Caco-2 (cell line): Measurements from ENCODE around the gene SPATA16. TPM values are rescaled to one million over a fixed set of nuclear protein-coding genes. Genes with fewer than 3 reads are reported as not detected.
"Not testable (repeated sequence)": the region's sequence is repeated elsewhere in the genome, so short reads cannot be mapped to it uniquely, and the experiment has no call there.

ENCODE experiments used
- Bru-seq: library from RNA; stranded (reverse); fragments of 400-500 nt; gene quantifications from one replicate; lab custom pipeline; 2021; lab: Mats Ljungman, UMichigan
- BruChase-seq, 2 experiments: library from RNA; stranded (reverse); fragments of 400-500 nt; gene quantifications; one replicate each; lab custom pipeline; 2021; lab: Mats Ljungman, UMichigan
- BruUV-seq: library from RNA; stranded (reverse); fragments of 400-500 nt; replicated peaks from 2 replicates; lab custom pipeline; 2021; lab: Mats Ljungman, UMichigan
- CTCF ChIA-PET: fragments of 300-600 bp; sonication (Branson Sonifier 250); formaldehyde crosslinking; loops from one replicate; lab custom pipeline; 2022; ENCODE audit warnings: antibody characterized with exemption; lab: Charles Lee
- POLR2A ChIA-PET: fragments of 300-600 bp; sonication (Branson Sonifier 250); formaldehyde crosslinking; loops from one replicate; lab custom pipeline; 2022; ENCODE audit warnings: antibody characterized with exemption; lab: Charles Lee
- DNase-seq, 2 experiments: peaks; one replicate each; pipeline versions ENCODE4 v3.0.0 to v3.0.0-alpha.2; 2020 to 2022
- H3K27me3 ChIP-seq: replicated peaks from 2 replicates; pipeline ENCODE4 v1.6.0; 2011; ENCODE audit warnings: low read length; ENCODE audit not compliant: control insufficient read depth, insufficient read depth
- H3K36me3 ChIP-seq: 2 replicates; pipeline ENCODE4 v1.5.1; 2011; ENCODE audit warnings: low read length; ENCODE audit not compliant: control insufficient read depth, insufficient read depth
- H3K4me1 ChIP-seq: fragments of 250-450 bp; sonication (Bioruptor Pico); 2 replicates; pipeline ENCODE4 v1.5.1; 2020; ENCODE audit warnings: mild to moderate bottlenecking
- H3K4me3 ChIP-seq: 2 replicates; pipeline ENCODE4 v1.5.1; 2011; ENCODE audit warnings: low read depth, mild to moderate bottlenecking, control low read depth, low read length
- H3K9me3 ChIP-seq: fragments of 250-450 bp; sonication (Bioruptor Pico); 2 replicates; pipeline ENCODE4 v1.5.1; 2020; ENCODE audit warnings: mild to moderate bottlenecking, moderate library complexity
- H3K27ac Mint-ChIP-seq: one replicate; pipeline ENCODE4 v1.8.0; 2022; ENCODE audit warnings: mixed read lengths; ENCODE audit not compliant: unreplicated experiment
- H3K27me3 Mint-ChIP-seq: one replicate; pipeline ENCODE4 v1.8.0; 2022; ENCODE audit warnings: mixed read lengths; ENCODE audit not compliant: insufficient read depth, unreplicated experiment
- H3K36me3 Mint-ChIP-seq: one replicate; pipeline ENCODE4 v1.8.0; 2022; ENCODE audit warnings: mild to moderate bottlenecking, mixed read lengths; ENCODE audit not compliant: insufficient read depth, unreplicated experiment
- H3K4me1 Mint-ChIP-seq: one replicate; pipeline ENCODE4 v1.8.0; 2022; ENCODE audit warnings: low read depth, mixed read lengths; ENCODE audit not compliant: unreplicated experiment
- H3K4me3 Mint-ChIP-seq: one replicate; pipeline ENCODE4 v1.8.0; 2022; ENCODE audit warnings: mild to moderate bottlenecking, moderate library complexity, mixed read lengths; ENCODE audit not compliant: unreplicated experiment
- H3K9me3 Mint-ChIP-seq: one replicate; pipeline ENCODE4 v1.8.0; 2022; ENCODE audit warnings: mixed read lengths; ENCODE audit not compliant: unreplicated experiment
- intact Hi-C: fragments of 100-400 bp; cut with micrococcal nuclease; formaldehyde crosslinking; loops from one replicate; pipeline ENCODE4 v1.10.0; 2022; ENCODE audit not compliant: unreplicated experiment
- long read RNA-seq: library from polyadenylated mRNA; stranded (forward); transcript quantifications from one replicate; pipeline ENCODE4 v2.0.0, GENCODE V29; 2022
- total RNA-seq: library from RNA; stranded (reverse); gene quantifications from 2 replicates; pipeline ENCODE4 v1.2.3, GENCODE V29; 2022
- TF ChIP-seq, protein P1 (sequence below), 2 experiments: fragments of 200-600 bp in 1 of 2; IDR thresholded peaks; 1 replicate in 1 of 2; 2 replicates in 1 of 2; pipeline versions ENCODE4 v1.5.1 to v1.8.0; 2011 to 2022; ENCODE audit warnings: antibody characterized with exemption in 1 of 2, control low read depth in 1 of 2, inconsistent platforms in 1 of 2, low read depth in 1 of 2, low read length in 1 of 2, mild to moderate bottlenecking in 1 of 2, moderate library complexity in 1 of 2; ENCODE audit not compliant: insufficient read depth in 1 of 2, severe bottlenecking in 1 of 2, unreplicated experiment in 1 of 2

Gene SPATA16
- total RNA-seq, result not detected in 2 replicates
- Bru-seq, nascent RNA, result not detected
- BruChase-seq, experiment 1, labeled RNA remaining after a 2-hour chase, result percentile 0 among the genes with signal in this experiment
- BruChase-seq, experiment 2, labeled RNA remaining after a 6-hour chase, result percentile 1 among the genes with signal in this experiment
- long read RNA-seq, result 0 reads

- no peaks in the 10 kb centered on the region for H3K9me3 Mint-ChIP-seq
- no peak within 1 kb of the TSS for H3K4me3 Mint-ChIP-seq
- H3K27ac Mint-ChIP-seq, result no peak within 1 kb of the TSS
- H3K9me3 ChIP-seq, result no peaks in the 10 kb centered on the region
- H3K4me3 ChIP-seq, result no peak within 1 kb of the TSS
- no peaks in the 10 kb centered on the region for H3K4me1 Mint-ChIP-seq
- CTCF ChIA-PET, result no interaction called here
- DNase-seq, result no peak
- TF ChIP-seq, protein P1, sequence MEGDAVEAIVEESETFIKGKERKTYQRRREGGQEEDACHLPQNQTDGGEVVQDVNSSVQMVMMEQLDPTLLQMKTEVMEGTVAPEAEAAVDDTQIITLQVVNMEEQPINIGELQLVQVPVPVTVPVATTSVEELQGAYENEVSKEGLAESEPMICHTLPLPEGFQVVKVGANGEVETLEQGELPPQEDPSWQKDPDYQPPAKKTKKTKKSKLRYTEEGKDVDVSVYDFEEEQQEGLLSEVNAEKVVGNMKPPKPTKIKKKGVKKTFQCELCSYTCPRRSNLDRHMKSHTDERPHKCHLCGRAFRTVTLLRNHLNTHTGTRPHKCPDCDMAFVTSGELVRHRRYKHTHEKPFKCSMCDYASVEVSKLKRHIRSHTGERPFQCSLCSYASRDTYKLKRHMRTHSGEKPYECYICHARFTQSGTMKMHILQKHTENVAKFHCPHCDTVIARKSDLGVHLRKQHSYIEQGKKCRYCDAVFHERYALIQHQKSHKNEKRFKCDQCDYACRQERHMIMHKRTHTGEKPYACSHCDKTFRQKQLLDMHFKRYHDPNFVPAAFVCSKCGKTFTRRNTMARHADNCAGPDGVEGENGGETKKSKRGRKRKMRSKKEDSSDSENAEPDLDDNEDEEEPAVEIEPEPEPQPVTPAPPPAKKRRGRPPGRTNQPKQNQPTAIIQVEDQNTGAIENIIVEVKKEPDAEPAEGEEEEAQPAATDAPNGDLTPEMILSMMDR (IDR thresholded peaks at IDR 0.05; ENCODE audit: insufficient read depth in 1 of 2, low read depth in 1 of 2, low read length in 1 of 2, severe bottlenecking in 1 of 2, unreplicated experiment in 1 of 2), result no peak
- intact Hi-C loops, result no loop called here
- H3K36me3 Mint-ChIP-seq, result no peaks in the 10 kb centered on the region
- BruUV-seq, result no TSS peak
- POLR2A ChIA-PET, result no interaction called here
- H3K27me3 Mint-ChIP-seq, result peaks cover 6% of the 10 kb centered on the region
- no peaks in the 10 kb centered on the region for H3K27me3 ChIP-seq
- no peaks in the 10 kb centered on the region for H3K4me1 ChIP-seq
- H3K36me3 ChIP-seq, result no peaks in the 10 kb centered on the region
Measured at GRCh38 chr3:173140986-173141385, at the start of gene SPATA16. SPATA16 (minus strand) TSS chr3:173141235; CDS start chr3:173117731, 23,504 bp downstream.

DNA sequence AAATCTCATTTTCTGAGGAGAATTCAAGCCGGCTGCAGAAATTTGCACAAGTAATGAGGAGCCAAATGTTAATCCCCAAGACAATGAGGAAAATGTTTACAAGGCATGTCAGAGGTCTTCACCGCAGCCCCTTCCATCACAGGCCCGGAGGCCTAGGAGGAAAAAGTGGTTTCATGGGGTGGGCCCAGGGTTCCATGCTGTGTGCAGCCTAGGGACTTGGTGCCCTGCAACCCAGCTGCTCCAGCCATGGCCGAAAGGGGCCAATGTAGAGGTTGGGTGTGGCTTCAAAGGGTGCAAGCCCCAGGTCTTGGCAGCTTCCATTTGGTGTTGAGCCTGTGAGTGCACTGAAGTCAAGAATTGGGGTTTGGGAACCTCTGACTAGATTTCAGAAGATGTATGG lies 42.0 kb upstream of the SPATA16 start:
- H3K36me3 Mint-ChIP-seq, H3K27me3 Mint-ChIP-seq, H3K27me3 ChIP-seq, DNase-seq, BruUV-seq, intact Hi-C loops, H3K4me3 Mint-ChIP-seq, H3K9me3 ChIP-seq, H3K27ac Mint-ChIP-seq, POLR2A ChIA-PET, H3K36me3 ChIP-seq, CTCF ChIA-PET, H3K9me3 Mint-ChIP-seq, H3K4me3 ChIP-seq, H3K4me1 ChIP-seq, H3K4me1 Mint-ChIP-seq: not testable (repeated sequence)

GRCh38 chr3:173173652-173174051 lies 32.6 kb upstream of the SPATA16 start:
- no peaks in the 10 kb centered on the region for H3K9me3 Mint-ChIP-seq

GRCh38 chr3:173159139-173159538 lies 18.1 kb upstream of the SPATA16 start:
- H3K36me3 ChIP-seq, CTCF ChIA-PET, intact Hi-C loops, H3K4me1 Mint-ChIP-seq, H3K4me3 ChIP-seq, H3K4me3 Mint-ChIP-seq, H3K27ac Mint-ChIP-seq, DNase-seq, H3K36me3 Mint-ChIP-seq, H3K27me3 ChIP-seq, H3K9me3 ChIP-seq, H3K9me3 Mint-ChIP-seq, POLR2A ChIA-PET, H3K4me1 ChIP-seq, BruUV-seq: not testable (repeated sequence)
- H3K27me3 Mint-ChIP-seq, result peaks cover 20% of the 10 kb centered on the region

More at GRCh38 chr3:173173652-173174051, 32.6 kb upstream of the SPATA16 start:
- intact Hi-C loops, result no loop called here
- BruUV-seq, result no TSS peak
- ChIA-PET CTCF (no interaction called here), POLR2A (no interaction called here)
- no peak overlapping the region for H3K27ac Mint-ChIP-seq
- Histone ChIP-seq H3K9me3 (no peaks in the 10 kb centered on the region), H3K27me3 (no peaks in the 10 kb centered on the region), H3K36me3 (no peaks in the 10 kb centered on the region), H3K4me3 (no peak overlapping the region), H3K4me1 (no peaks in the 10 kb centered on the region)
- TF ChIP-seq, protein P1 (IDR thresholded peaks at IDR 0.05; ENCODE audit: insufficient read depth in 1 of 2, low read depth in 1 of 2, low read length in 1 of 2, severe bottlenecking in 1 of 2, unreplicated experiment in 1 of 2), result no peak
- peaks cover 12% of the 10 kb centered on the region for H3K27me3 Mint-ChIP-seq
- H3K4me3 Mint-ChIP-seq, result no peak overlapping the region
- H3K36me3 Mint-ChIP-seq, result no peaks in the 10 kb centered on the region
- H3K4me1 Mint-ChIP-seq, result no peaks in the 10 kb centered on the region
- no peak for DNase-seq

DNA sequence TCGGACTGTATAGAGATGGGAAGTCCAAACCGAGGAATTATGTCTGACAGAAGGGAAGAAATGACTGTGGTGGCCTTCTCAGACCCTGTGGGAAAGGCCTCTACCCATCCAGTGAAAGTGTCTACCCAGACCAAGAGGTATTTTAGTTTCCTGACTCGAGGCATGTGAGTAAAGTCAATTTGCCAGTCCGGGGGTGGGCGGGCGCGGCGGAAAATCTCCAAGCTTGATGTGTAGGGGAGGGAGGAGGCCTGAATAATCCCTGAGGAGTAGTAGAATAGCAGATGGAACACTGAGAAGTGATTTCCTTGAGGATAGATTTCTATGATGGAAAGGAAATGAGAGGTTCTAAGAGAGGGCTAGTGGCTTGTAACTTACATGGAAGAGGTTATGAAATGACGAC lies 15.5 kb upstream of the SPATA16 start:
- H3K4me3 ChIP-seq, DNase-seq, CTCF ChIA-PET, H3K4me3 Mint-ChIP-seq, H3K4me1 ChIP-seq, POLR2A ChIA-PET, H3K4me1 Mint-ChIP-seq, H3K27me3 ChIP-seq, H3K27ac Mint-ChIP-seq, BruUV-seq, intact Hi-C loops, H3K36me3 Mint-ChIP-seq, H3K9me3 ChIP-seq, H3K36me3 ChIP-seq, H3K9me3 Mint-ChIP-seq: not testable (repeated sequence)
- peaks cover 20% of the 10 kb centered on the region for H3K27me3 Mint-ChIP-seq
